Fibroblast of lung (primary cell): ENCODE results near the gene LKAAEAR1. TPM values are rescaled to one million over a fixed set of nuclear protein-coding genes. Genes with fewer than 3 reads are reported as not detected.

ENCODE experiments used
- DNase-seq, 2 donors: peaks; one replicate each; pipeline versions ENCODE4 v3.0.0 to v3.0.0-alpha.2; 2010; ENCODE audit warnings: low read depth in 2 of 2
- H2AFZ ChIP-seq: 2 replicates; pipeline ENCODE4 v1.5.1; 2012; ENCODE audit warnings: low read length, control low read depth, inconsistent platforms
- H3K27ac ChIP-seq: 2 replicates; pipeline ENCODE4 v1.5.1; 2011; ENCODE audit warnings: low read length, control low read depth; ENCODE audit not compliant: insufficient read depth
- H3K27me3 ChIP-seq: 2 replicates; pipeline ENCODE4 v1.5.1; 2011; ENCODE audit warnings: mild to moderate bottlenecking, low read length; ENCODE audit not compliant: control insufficient read depth, insufficient read depth
- H3K36me3 ChIP-seq: 2 replicates; pipeline ENCODE4 v1.5.1; 2011; ENCODE audit warnings: low read length; ENCODE audit not compliant: control insufficient read depth, insufficient read depth
- H3K4me1 ChIP-seq: 2 replicates; pipeline ENCODE4 v1.5.1; 2011; ENCODE audit warnings: low read length; ENCODE audit not compliant: control insufficient read depth, insufficient read depth; ENCODE audit errors: extremely low read depth
- H3K4me2 ChIP-seq: 2 replicates; pipeline ENCODE4 v1.5.1; 2011; ENCODE audit warnings: low read length, control low read depth; ENCODE audit not compliant: insufficient read depth; ENCODE audit errors: extremely low read depth
- H3K4me3 ChIP-seq, 4 experiments: fragments of 200-600 bp in 1 of 4; sonication (generic) in 1 of 4; replicated peaks in 1 of 4; 2 replicates each; pipeline ENCODE4 v1.5.1; 2011 to 2016; ENCODE audit warnings: low read length in 4 of 4, low read depth in 3 of 4, mild to moderate bottlenecking in 3 of 4, control low read depth in 2 of 4, inconsistent platforms in 1 of 4, mixed read lengths in 1 of 4; ENCODE audit not compliant: insufficient read depth in 1 of 4; ENCODE audit errors: control extremely low read depth in 1 of 4
- H3K79me2 ChIP-seq: 2 replicates; pipeline ENCODE4 v1.5.1; 2012; ENCODE audit warnings: mild to moderate bottlenecking, low read length, inconsistent platforms; ENCODE audit not compliant: control insufficient read depth, insufficient read depth
- H3K9ac ChIP-seq: 2 replicates; pipeline ENCODE4 v1.5.1; 2011; ENCODE audit warnings: mild to moderate bottlenecking, low read length, control low read depth; ENCODE audit not compliant: insufficient read depth
- H3K9me3 ChIP-seq: 2 replicates; pipeline ENCODE4 v1.5.1; 2012; ENCODE audit warnings: low read depth, low read length; ENCODE audit not compliant: control insufficient read depth, insufficient read depth
- H4K20me1 ChIP-seq: 2 replicates; pipeline ENCODE4 v1.5.1; 2011; ENCODE audit warnings: low read length; ENCODE audit not compliant: control insufficient read depth, insufficient read depth; ENCODE audit errors: extremely low read depth
- CTCF ChIP-seq, 2 donors: IDR thresholded peaks in 1 of 2; conservative IDR thresholded peaks in 1 of 2; 1 replicate in 1 of 2; 2 replicates in 1 of 2; pipeline ENCODE4 v1.5.1; 2011 to 2012; ENCODE audit warnings: low read length in 2 of 2, control low read depth in 1 of 2, inconsistent platforms in 1 of 2, low read depth in 1 of 2, mild to moderate bottlenecking in 1 of 2
- EZH2 ChIP-seq: IDR thresholded peaks from 2 replicates; pipeline ENCODE4 v1.5.1; 2012; ENCODE audit warnings: low read length, control low read depth, mild to moderate bottlenecking; ENCODE audit errors: missing control alignments
- polyA plus RNA-seq, 2 donors: library from polyadenylated mRNA; depleted of rRNA in 1 of 2; stranded (reverse) in 1 of 2; unstranded in 1 of 2; fragments of >200 nt; gene quantifications; 2 replicates each; pipeline ENCODE4 v1.2.1, GENCODE V29; 2011 to 2012; ENCODE audit warnings: missing spikeins in 1 of 2
- total RNA-seq: library from RNA; depleted of rRNA; stranded (reverse); fragments of >200 nt; gene quantifications from 2 replicates; pipeline ENCODE4 v1.2.1, GENCODE V29; 2014

The LKAAEAR1 gene
- total and polyA plus RNA-seq, 2 donors (not counting 1 experiment from before 2014, with no cell fraction given), result not detected

GRCh38 chr20:64047046-64047389 is 37.2 kb downstream of the LKAAEAR1 start:
- H3K79me2 ChIP-seq, result no peaks in the 10 kb centered on the region
- no peak overlapping the region for H3K4me2 ChIP-seq
- no peak overlapping the region for H3K9ac ChIP-seq
- no peaks in the 10 kb centered on the region for H4K20me1 ChIP-seq
- no peaks in the 10 kb centered on the region for H3K4me1 ChIP-seq
- peaks cover 15% of the 10 kb centered on the region for H3K27me3 ChIP-seq
- H3K36me3 ChIP-seq, result no peaks in the 10 kb centered on the region
- H2AFZ ChIP-seq, result no peak overlapping the region
- no peak for DNase-seq
- no peak overlapping the region for H3K27ac ChIP-seq
- no peak overlapping the region for H3K4me3 ChIP-seq
- H3K9me3 ChIP-seq, result no peaks in the 10 kb centered on the region
- no peak for TF ChIP-seq CTCF (conservative IDR thresholded peaks at IDR 0.05 in 1 of 2, IDR thresholded peaks at IDR 0.05 in 1 of 2; ENCODE audit: low read depth in 1 of 2, low read length in 2 of 2)
- no peak for TF ChIP-seq EZH2

- Histone ChIP-seq H3K9ac (no peak overlapping the region), H3K4me3 (no peak overlapping the region), H3K9me3 (no peaks in the 10 kb centered on the region), H2AFZ (no peak overlapping the region), H3K36me3 (no peaks in the 10 kb centered on the region), H3K4me2 (no peak overlapping the region), H3K4me1 (no peaks in the 10 kb centered on the region), H3K79me2 (no peaks in the 10 kb centered on the region), H3K27ac (no peak overlapping the region), H4K20me1 (no peaks in the 10 kb centered on the region), H3K27me3 (peaks cover 31% of the 10 kb centered on the region)
- TF ChIP-seq EZH2 (no peak), CTCF (conservative IDR thresholded peaks at IDR 0.05 in 1 of 2, IDR thresholded peaks at IDR 0.05 in 1 of 2; ENCODE audit: low read depth in 1 of 2, low read length in 2 of 2) (no peak)
- DNase-seq, result no peak
Measured at GRCh38 chr20:64045346-64046011, 38.7 kb downstream of the LKAAEAR1 start.

GRCh38 chr20:64044484-64045247 is 39.5 kb downstream of the LKAAEAR1 start:
- no peaks in the 10 kb centered on the region for H3K4me1 ChIP-seq
- no peaks in the 10 kb centered on the region for H3K79me2 ChIP-seq
- TF ChIP-seq CTCF (conservative IDR thresholded peaks at IDR 0.05 in 1 of 2, IDR thresholded peaks at IDR 0.05 in 1 of 2; ENCODE audit: low read depth in 1 of 2, low read length in 2 of 2), result no peak
- no peak for TF ChIP-seq EZH2
- no peaks in the 10 kb centered on the region for H4K20me1 ChIP-seq
- no peaks in the 10 kb centered on the region for H3K36me3 ChIP-seq
- no peak overlapping the region for H3K9ac ChIP-seq
- H3K9me3 ChIP-seq, result no peaks in the 10 kb centered on the region
- H3K27ac ChIP-seq, result no peak overlapping the region
- H3K27me3 ChIP-seq, result peaks cover 32% of the 10 kb centered on the region
- DNase-seq, result peak; percentile 44 to 50
- no peak overlapping the region for H3K4me3 ChIP-seq
- H2AFZ ChIP-seq, result no peak overlapping the region
- H3K4me2 ChIP-seq, result no peak overlapping the region
